GF-D8 (cell line): ENCODE measurements around the gene AMER1.

ENCODE experiments used
- DNase-seq: peaks from one replicate; lab custom pipeline; 2025; lab: John Stamatoyannopoulos, UW

The AMER1 gene

GRCh38 chrX:64184396-64184795, 21.1 kb downstream of the AMER1 start:
- DNase-seq = no peak

GRCh38 chrX:64182208-64182607, 23.3 kb downstream of the AMER1 start:
- DNase-seq = no peak

GRCh38 chrX:64176876-64177275, 28.6 kb downstream of the AMER1 start:
- no peak for DNase-seq

GRCh38 chrX:64169988-64170387, 35.5 kb downstream of the AMER1 start:
- no peak for DNase-seq

GRCh38 chrX:64152857-64153256, 52.7 kb downstream of the AMER1 start:
- DNase-seq = no peak

GRCh38 chrX:64151911-64152310, 53.6 kb downstream of the AMER1 start:
- DNase-seq = no peak

- DNase-seq = no peak
Observed at GRCh38 chrX:64150775-64151174, 54.7 kb downstream of the AMER1 start.
